ENCODE data around the gene SPATA1.

The SPATA1 gene

DNA sequence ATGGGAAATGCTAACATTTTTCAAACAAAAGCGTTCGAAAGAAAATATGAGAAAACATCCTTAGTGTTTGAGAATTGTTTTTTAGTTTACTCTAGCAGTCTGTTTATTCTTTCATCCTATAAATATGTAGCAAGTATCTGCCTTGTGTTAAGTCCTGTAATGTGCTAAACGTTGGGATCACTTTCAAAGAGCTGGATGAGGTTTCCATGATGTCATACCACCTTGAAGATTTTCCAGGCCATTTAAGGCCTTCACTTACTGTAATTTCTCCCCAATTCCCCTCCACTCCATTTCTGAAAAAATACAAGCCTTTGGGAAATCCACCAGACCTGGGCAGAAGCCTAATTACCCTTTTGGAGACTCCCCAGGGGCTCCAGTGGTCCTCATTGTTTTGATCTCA lies 92.2 kb downstream of the SPATA1 start:
- Histone ChIP-seq H3K27me3 (ENCODE audit: insufficient read depth, low read length, poor library complexity, severe bottlenecking) (no peaks in the 10 kb centered on the region), H2AFZ (ENCODE audit: low read length) (no peak overlapping the region), H3K4me2 (ENCODE audit: low read depth, low read length, poor library complexity, severe bottlenecking) (no peak overlapping the region), H3K9ac (ENCODE audit: low read depth, low read length, poor library complexity, severe bottlenecking) (no peak overlapping the region), H3K9me3 (ENCODE audit: insufficient read depth, low read depth, low read length) (no peaks in the 10 kb centered on the region), H3K79me2 (ENCODE audit: insufficient read depth, low read length) (no peaks in the 10 kb centered on the region), H4K20me1 (ENCODE audit: insufficient read depth, low read length, poor library complexity, severe bottlenecking) (no peaks in the 10 kb centered on the region), H3K4me3 (ENCODE audit: low read length, poor library complexity, severe bottlenecking) (no peak overlapping the region), H3K36me3 (ENCODE audit: insufficient read depth, low read length) (no peaks in the 10 kb centered on the region), H3K4me1 (ENCODE audit: insufficient read depth, low read length, poor library complexity, severe bottlenecking) (no peaks in the 10 kb centered on the region), H3F3A (ENCODE audit: low read depth) (no peaks in the 10 kb centered on the region), H3K9me2 (replicated peaks; ENCODE audit: low read depth, low read length) (no peaks in the 10 kb centered on the region)
- TF ChIP-seq CTCF (conservative IDR thresholded peaks at IDR 0.05; ENCODE audit: low read length) (no peak), EZH2phosphoT487 (IDR thresholded peaks at IDR 0.05; ENCODE audit: borderline replicate concordance) (no peak)

DNA sequence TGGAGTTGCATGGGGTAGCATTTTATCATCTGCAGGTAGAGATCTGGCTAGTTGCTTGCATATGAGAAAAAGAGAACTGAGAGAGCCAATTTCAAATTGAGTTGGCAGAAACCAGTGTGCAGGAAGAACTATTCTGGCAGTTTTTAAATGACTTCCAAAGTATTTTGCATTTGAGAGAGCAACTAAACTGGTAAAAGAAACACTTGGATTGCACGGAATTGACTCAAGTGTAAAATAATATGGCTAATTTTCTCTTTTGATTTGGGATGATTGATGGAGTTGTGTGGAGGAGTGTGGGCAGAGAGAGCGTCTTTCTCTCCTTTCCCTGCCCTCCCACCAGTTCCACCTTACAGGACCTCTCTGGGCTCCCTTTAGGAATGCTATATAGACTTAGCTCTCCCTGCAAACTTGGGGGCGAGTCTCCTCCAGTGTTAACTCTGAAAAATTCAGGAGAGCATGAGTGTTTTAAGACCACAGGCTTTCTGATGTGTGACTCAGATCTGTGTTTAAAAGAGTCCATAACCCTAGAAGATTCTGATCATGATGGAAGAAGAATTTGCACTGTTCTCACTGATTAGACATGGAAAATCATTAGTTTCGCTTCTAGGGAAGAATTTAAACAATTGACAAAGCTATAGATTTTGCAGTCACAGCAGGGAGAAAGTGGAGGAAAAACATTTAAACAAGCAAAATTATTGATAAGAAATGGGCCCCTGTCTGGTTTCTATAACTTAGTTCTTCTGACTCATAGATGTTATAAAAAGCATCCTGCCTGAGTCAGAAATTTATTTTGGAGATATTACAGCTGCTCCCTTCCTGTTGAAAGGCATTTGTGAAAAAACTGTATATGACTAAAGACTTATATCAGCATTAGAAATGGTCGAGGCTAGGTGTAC lies 92.9 kb downstream of the SPATA1 start:
- no peaks in the 10 kb centered on the region for H3K79me2 ChIP-seq (ENCODE audit: insufficient read depth, low read length)
- no peak overlapping the region for H3K4me3 ChIP-seq (ENCODE audit: low read length, poor library complexity, severe bottlenecking)
- H3K9me3 ChIP-seq (ENCODE audit: insufficient read depth, low read depth, low read length) = no peaks in the 10 kb centered on the region
- no peaks in the 10 kb centered on the region for H3K4me1 ChIP-seq (ENCODE audit: insufficient read depth, low read length, poor library complexity, severe bottlenecking)
- no peak overlapping the region for H3K4me2 ChIP-seq (ENCODE audit: low read depth, low read length, poor library complexity, severe bottlenecking)
- no peaks in the 10 kb centered on the region for H3K27me3 ChIP-seq (ENCODE audit: insufficient read depth, low read length, poor library complexity, severe bottlenecking)
- no peak overlapping the region for H2AFZ ChIP-seq (ENCODE audit: low read length)
- H3F3A ChIP-seq (ENCODE audit: low read depth) = no peaks in the 10 kb centered on the region
- no peak for TF ChIP-seq EZH2phosphoT487 (IDR thresholded peaks at IDR 0.05; ENCODE audit: borderline replicate concordance)
- TF ChIP-seq CTCF (conservative IDR thresholded peaks at IDR 0.05; ENCODE audit: low read length) = no peak
- H3K36me3 ChIP-seq (ENCODE audit: insufficient read depth, low read length) = no peaks in the 10 kb centered on the region
- no peaks in the 10 kb centered on the region for H3K9me2 ChIP-seq (replicated peaks; ENCODE audit: low read depth, low read length)
- no peaks in the 10 kb centered on the region for H4K20me1 ChIP-seq (ENCODE audit: insufficient read depth, low read length, poor library complexity, severe bottlenecking)
- H3K9ac ChIP-seq (ENCODE audit: low read depth, low read length, poor library complexity, severe bottlenecking) = no peak overlapping the region

- TF ChIP-seq EZH2phosphoT487 (IDR thresholded peaks at IDR 0.05; ENCODE audit: borderline replicate concordance) = no peak
- TF ChIP-seq CTCF (conservative IDR thresholded peaks at IDR 0.05; ENCODE audit: low read length) = no peak
- no peak overlapping the region for H3K4me2 ChIP-seq (ENCODE audit: low read depth, low read length, poor library complexity, severe bottlenecking)
- no peaks in the 10 kb centered on the region for H3K27me3 ChIP-seq (ENCODE audit: insufficient read depth, low read length, poor library complexity, severe bottlenecking)
- no peak overlapping the region for H2AFZ ChIP-seq (ENCODE audit: low read length)
- H3K4me1 ChIP-seq (ENCODE audit: insufficient read depth, low read length, poor library complexity, severe bottlenecking) = no peaks in the 10 kb centered on the region
- H3K4me3 ChIP-seq (ENCODE audit: low read length, poor library complexity, severe bottlenecking) = no peak overlapping the region
- no peaks in the 10 kb centered on the region for H3F3A ChIP-seq (ENCODE audit: low read depth)
- no peaks in the 10 kb centered on the region for H3K79me2 ChIP-seq (ENCODE audit: insufficient read depth, low read length)
- peaks cover 10% of the 10 kb centered on the region; the same call in 1 of the 2 replicates for H3K9me3 ChIP-seq (ENCODE audit: insufficient read depth, low read depth, low read length)
- no peaks in the 10 kb centered on the region for H3K36me3 ChIP-seq (ENCODE audit: insufficient read depth, low read length)
- no peak overlapping the region for H3K9ac ChIP-seq (ENCODE audit: low read depth, low read length, poor library complexity, severe bottlenecking)
- no peaks in the 10 kb centered on the region for H4K20me1 ChIP-seq (ENCODE audit: insufficient read depth, low read length, poor library complexity, severe bottlenecking)
- H3K9me2 ChIP-seq (replicated peaks; ENCODE audit: low read depth, low read length) = no peaks in the 10 kb centered on the region
These were observed 94.6 kb downstream of the SPATA1 start for GRCh38 chr1:84600796-84601195.

Data from Loucy (cell line).